HCT116 (cell line): ENCODE results near the gene MEOX1. TPM values are rescaled to one million over a fixed set of nuclear protein-coding genes. Genes with fewer than 3 reads are reported as not detected.

Source experiments
- ATAC-seq: fragments of 200-7000 bp; cut with Tn5 transposase; 2 replicates; pipeline ENCODE4 v1.9.1; 2020; ENCODE audit warnings: mild to moderate bottlenecking, moderate library complexity
- BruUV-seq: library from RNA; stranded (reverse); fragments of 400-500 nt; replicated peaks from 2 replicates; lab custom pipeline; 2021; lab: Mats Ljungman, UMichigan
- CTCF ChIA-PET: fragments of 300-600 bp; sonication (Branson Sonifier 250); formaldehyde crosslinking; loops from one replicate; lab custom pipeline; 2021; ENCODE audit warnings: antibody characterized with exemption; lab: Charles Lee
- POLR2A ChIA-PET: fragments of 300-600, 350-600 bp; sonication (Branson Sonifier 250); formaldehyde crosslinking; loops from one replicate; lab custom pipeline; 2021; ENCODE audit warnings: antibody characterized with exemption; lab: Charles Lee
- RAD21 ChIA-PET, 2 experiments: fragments of 300-600 bp; sonication (Branson Sonifier 250); formaldehyde crosslinking; loops; one replicate each; lab custom pipeline; 2023; ENCODE audit warnings: low total read pairs in 2 of 2; ENCODE audit not compliant: uncharacterized antibody in 2 of 2, unreplicated experiment in 2 of 2, low non-redundant PET in 1 of 2; lab: Charles Lee
- DNase-seq: peaks from one replicate; pipeline ENCODE4 v3.0.0-alpha.2; 2010; ENCODE audit warnings: low read depth, low spot score
- H2AFZ ChIP-seq: fragments of 200-600 bp; shearing (Covaris generic), sonication (generic); 2 replicates; pipeline ENCODE4 v1.6.1; 2017; ENCODE audit warnings: low read depth, mixed run types, mixed read lengths, antibody characterized with exemption, low read length; ENCODE audit not compliant: poor library complexity, severe bottlenecking
- H3K27ac ChIP-seq: 2 replicates; pipeline ENCODE4 v1.5.1; 2012; ENCODE audit warnings: low read depth, low read length
- H3K27me3 ChIP-seq: fragments of 200-600 bp; sonication (generic); 2 replicates; pipeline ENCODE4 v1.6.1; 2016; ENCODE audit warnings: mixed run types, low read length, mixed read lengths; ENCODE audit not compliant: insufficient read depth
- H3K36me3 ChIP-seq, 2 experiments: fragments of 200-500 bp in 1 of 2; fragments of 200-600 bp in 1 of 2; sonication (Bioruptor generic) in 1 of 2; sonication (generic) in 1 of 2; 2 replicates each; pipeline versions ENCODE4 v1.5.1 to v1.6.1; 2014 to 2016; ENCODE audit warnings: low read length in 2 of 2, inconsistent platforms in 1 of 2, mixed read lengths in 1 of 2, mixed run types in 1 of 2; ENCODE audit not compliant: insufficient read depth in 2 of 2, control insufficient read depth in 1 of 2
- H3K4me1 ChIP-seq, 2 experiments: fragments of 200-600 bp in 1 of 2; sonication (generic) in 1 of 2; 2 replicates each; pipeline versions ENCODE4 v1.5.1 to v1.6.1; 2012 to 2017; ENCODE audit warnings: low read length in 2 of 2, inconsistent platforms in 1 of 2, mild to moderate bottlenecking in 1 of 2, mixed read lengths in 1 of 2, mixed run types in 1 of 2, moderate library complexity in 1 of 2; ENCODE audit not compliant: insufficient read depth in 2 of 2, control insufficient read depth in 1 of 2
- H3K4me2 ChIP-seq: fragments of 200-600 bp; sonication (generic); 2 replicates; pipeline ENCODE4 v1.6.1; 2017; ENCODE audit warnings: mixed run types, low read length, mixed read lengths
- H3K4me3 ChIP-seq, 2 experiments: fragments of 200-600 bp in 1 of 2; sonication (generic) in 1 of 2; replicated peaks in 1 of 2; 2 replicates each; pipeline ENCODE4 v1.5.1; 2011 to 2016; ENCODE audit warnings: low read length in 2 of 2, control low read depth in 1 of 2, low read depth in 1 of 2, mild to moderate bottlenecking in 1 of 2, mixed read lengths in 1 of 2, mixed run types in 1 of 2
- H3K79me2 ChIP-seq: fragments of 200-600 bp; sonication (generic); 2 replicates; pipeline ENCODE4 v1.6.1; 2017; ENCODE audit warnings: mild to moderate bottlenecking, mixed run types, low read length, moderate library complexity, mixed read lengths; ENCODE audit not compliant: insufficient read depth
- H3K9ac ChIP-seq: fragments of 200-600 bp; sonication (generic); 2 replicates; pipeline ENCODE4 v1.6.1; 2016; ENCODE audit warnings: low read length, mixed read lengths
- H3K9me2 ChIP-seq: fragments of 200-600 bp; sonication (generic), shearing (Covaris generic); 2 replicates; pipeline ENCODE4 v1.6.1; 2017; ENCODE audit warnings: mixed run types, mild to moderate bottlenecking, moderate library complexity; ENCODE audit not compliant: insufficient read depth
- H3K9me3 ChIP-seq, 2 experiments: fragments of 200-500 bp in 1 of 2; fragments of 200-600 bp in 1 of 2; sonication (Bioruptor generic) in 1 of 2; sonication (generic) in 1 of 2; 2 replicates each; pipeline ENCODE4 v1.6.1; 2014 to 2017; ENCODE audit warnings: low read length in 2 of 2, mixed read lengths in 2 of 2, inconsistent platforms in 1 of 2, low read depth in 1 of 2, mild to moderate bottlenecking in 1 of 2, mixed run types in 1 of 2, moderate library complexity in 1 of 2; ENCODE audit not compliant: control insufficient read depth in 1 of 2, insufficient read depth in 1 of 2
- H4K20me1 ChIP-seq: fragments of 200-600 bp; sonication (generic), shearing (Covaris generic); 2 replicates; pipeline ENCODE4 v1.6.1; 2017; ENCODE audit warnings: mixed run types, mild to moderate bottlenecking, moderate library complexity; ENCODE audit not compliant: insufficient read depth
- CEBPB ChIP-seq: IDR thresholded peaks from 2 replicates; pipeline ENCODE4 v1.6.1; 2012; ENCODE audit warnings: low read depth
- EGR1 ChIP-seq: IDR thresholded peaks from 2 replicates; pipeline ENCODE4 v1.6.1; 2012; ENCODE audit warnings: low read depth
- ELF1 ChIP-seq: IDR thresholded peaks from 2 replicates; pipeline ENCODE4 v1.6.1; 2012; ENCODE audit warnings: low read depth, borderline replicate concordance
- EZH2 ChIP-seq: fragments of 200-600 bp; sonication (generic); IDR thresholded peaks from 2 replicates; pipeline ENCODE4 v1.6.1; 2017; ENCODE audit warnings: antibody characterized with exemption, mixed run types
- EZH2phosphoT487 ChIP-seq: fragments of 200-600 bp; IDR thresholded peaks from 2 replicates; pipeline ENCODE4 v1.6.1; 2018; ENCODE audit warnings: antibody characterized with exemption, borderline replicate concordance
- JUND ChIP-seq: IDR thresholded peaks from 2 replicates; pipeline ENCODE4 v1.6.1; 2012
- POLR2A ChIP-seq: IDR thresholded peaks from 2 replicates; pipeline ENCODE4 v1.7.0; 2011; ENCODE audit warnings: borderline replicate concordance; ENCODE audit not compliant: insufficient read depth, insufficient read length; ENCODE audit errors: extremely low read depth
- POLR2AphosphoS5 ChIP-seq: IDR thresholded peaks from 2 replicates; pipeline ENCODE4 v1.6.1; 2011; ENCODE audit warnings: mild to moderate bottlenecking, low read depth, low read length, moderate library complexity
- SIN3A ChIP-seq: IDR thresholded peaks from 2 replicates; pipeline ENCODE4 v1.6.1; 2012; ENCODE audit warnings: low read depth
- SP1 ChIP-seq: IDR thresholded peaks from 2 replicates; pipeline ENCODE4 v1.6.1; 2012; ENCODE audit warnings: low read depth
- YY1 ChIP-seq: IDR thresholded peaks from 2 replicates; pipeline ENCODE4 v1.6.1; 2011; ENCODE audit warnings: low read length, low read depth, moderate library complexity, mild to moderate bottlenecking; ENCODE audit not compliant: insufficient replicate concordance; ENCODE audit errors: extremely low read depth
- ZNF274 ChIP-seq: fragments of 200-500 bp; sonication (Bioruptor generic); IDR thresholded peaks from 2 replicates; pipeline ENCODE4 v1.6.1; 2014; ENCODE audit warnings: mild to moderate bottlenecking, low read depth, low read length, inconsistent platforms
- intact Hi-C: fragments of 100-400 bp; cut with micrococcal nuclease; formaldehyde crosslinking; loops from 2 replicates; pipeline ENCODE4 v1.10.0; 2022
- total RNA-seq: library from RNA; stranded (reverse); gene quantifications from one replicate; pipeline ENCODE4 v1.2.1, GENCODE V29; 2021; ENCODE audit not compliant: unreplicated experiment
- TF ChIP-seq, protein P1 (sequence below): IDR thresholded peaks from 2 replicates; pipeline ENCODE4 v1.6.1; 2011; ENCODE audit warnings: mild to moderate bottlenecking, low read length, moderate library complexity; ENCODE audit not compliant: insufficient replicate concordance; ENCODE audit errors: extremely low read depth
- TF ChIP-seq, protein P2 (sequence below): IDR thresholded peaks from 2 replicates; pipeline ENCODE4 v1.6.1; 2012
- TF ChIP-seq, protein P3 (sequence below): IDR thresholded peaks from 2 replicates; pipeline ENCODE4 v1.6.1; 2012

Gene MEOX1
- total RNA-seq, 1 experiment from 2014 or later: not detected

DNA sequence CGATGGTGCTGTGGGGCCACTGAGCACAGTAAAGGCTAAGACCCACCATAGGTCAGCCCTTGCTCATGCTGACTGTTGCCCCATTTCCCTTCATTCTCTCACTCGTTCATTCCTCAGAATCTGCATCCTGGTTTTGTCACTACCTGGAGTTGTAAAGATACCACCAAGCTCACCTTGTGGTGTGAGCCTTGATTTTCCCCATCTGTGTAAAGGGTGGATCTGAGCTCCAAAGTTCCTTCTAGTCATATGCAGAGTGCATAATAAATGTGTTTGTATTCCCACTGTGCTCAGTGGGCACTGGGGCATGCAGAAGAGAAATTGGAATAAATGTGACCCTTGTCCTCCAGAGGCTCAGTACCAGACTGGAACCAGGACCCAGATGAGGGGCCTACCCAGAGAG, 35.2 kb upstream of the MEOX1 start:
- POLR2A ChIA-PET: no interaction called here
- intact Hi-C loops: loop anchor here (10.0 kb wide), 1 partner anchor 148 kb away; the partner anchor contains the start of gene CD300LG

DNA sequence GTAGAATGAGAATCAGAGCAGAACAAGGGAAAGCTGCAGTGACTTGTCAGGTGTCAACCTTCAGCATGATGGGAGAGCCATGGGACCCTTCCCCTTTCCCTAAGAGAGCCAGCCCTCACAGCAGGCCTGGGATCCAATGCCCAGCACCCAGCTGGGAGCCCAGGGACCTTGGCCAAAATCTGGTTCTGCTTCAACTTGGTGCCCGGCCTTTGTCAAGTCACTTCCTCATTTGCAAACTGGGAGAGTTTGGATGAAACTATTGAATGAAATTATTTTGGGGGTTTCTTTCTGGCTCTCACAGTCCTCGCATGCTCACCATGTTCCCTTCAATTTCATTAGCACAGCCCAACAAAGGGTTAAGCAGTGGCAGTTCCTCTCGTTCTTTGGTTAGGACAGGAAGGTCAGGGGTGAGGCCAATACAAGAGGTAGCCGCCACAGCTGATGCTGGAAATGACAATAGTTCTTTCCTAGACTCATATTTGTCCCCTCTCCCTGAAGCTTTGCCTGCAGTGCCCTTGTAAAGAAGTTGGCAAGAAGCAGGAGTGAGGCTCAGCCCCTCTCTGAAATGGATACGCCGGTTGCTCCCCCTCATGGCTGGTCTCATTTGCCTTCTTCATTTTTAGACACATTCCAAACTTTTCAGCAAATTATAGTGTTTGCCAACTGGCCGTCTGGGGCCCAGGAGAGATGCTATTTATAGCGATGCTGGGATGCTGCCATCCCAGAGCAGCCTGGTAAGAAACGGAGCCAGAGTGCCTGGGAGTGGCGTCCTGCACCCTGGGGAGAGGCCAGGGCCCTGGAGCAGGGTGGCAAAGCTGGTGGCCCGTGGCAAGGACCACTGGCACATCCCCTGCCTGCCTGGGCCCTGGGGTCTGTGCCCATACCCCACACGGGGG, 34.5 kb upstream of the MEOX1 start:
- no peaks in the 10 kb centered on the region for H3K36me3 ChIP-seq
- no TSS peak for BruUV-seq
- no peak overlapping the region for H3K4me2 ChIP-seq
- no peak for DNase-seq
- H3K9me2 ChIP-seq: no peaks in the 10 kb centered on the region
- TF ChIP-seq CEBPB (no peak), JUND (no peak), EGR1 (no peak), POLR2A (no peak), SP1 (no peak), EZH2phosphoT487 (no peak), ELF1 (no peak), YY1 (no peak)
- TF ChIP-seq, protein P1, sequence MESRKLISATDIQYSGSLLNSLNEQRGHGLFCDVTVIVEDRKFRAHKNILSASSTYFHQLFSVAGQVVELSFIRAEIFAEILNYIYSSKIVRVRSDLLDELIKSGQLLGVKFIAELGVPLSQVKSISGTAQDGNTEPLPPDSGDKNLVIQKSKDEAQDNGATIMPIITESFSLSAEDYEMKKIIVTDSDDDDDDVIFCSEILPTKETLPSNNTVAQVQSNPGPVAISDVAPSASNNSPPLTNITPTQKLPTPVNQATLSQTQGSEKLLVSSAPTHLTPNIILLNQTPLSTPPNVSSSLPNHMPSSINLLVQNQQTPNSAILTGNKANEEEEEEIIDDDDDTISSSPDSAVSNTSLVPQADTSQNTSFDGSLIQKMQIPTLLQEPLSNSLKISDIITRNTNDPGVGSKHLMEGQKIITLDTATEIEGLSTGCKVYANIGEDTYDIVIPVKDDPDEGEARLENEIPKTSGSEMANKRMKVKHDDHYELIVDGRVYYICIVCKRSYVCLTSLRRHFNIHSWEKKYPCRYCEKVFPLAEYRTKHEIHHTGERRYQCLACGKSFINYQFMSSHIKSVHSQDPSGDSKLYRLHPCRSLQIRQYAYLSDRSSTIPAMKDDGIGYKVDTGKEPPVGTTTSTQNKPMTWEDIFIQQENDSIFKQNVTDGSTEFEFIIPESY: no peak
- TF ChIP-seq, protein P2, sequence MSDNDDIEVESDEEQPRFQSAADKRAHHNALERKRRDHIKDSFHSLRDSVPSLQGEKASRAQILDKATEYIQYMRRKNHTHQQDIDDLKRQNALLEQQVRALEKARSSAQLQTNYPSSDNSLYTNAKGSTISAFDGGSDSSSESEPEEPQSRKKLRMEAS: no peak
- TF ChIP-seq, protein P3, sequence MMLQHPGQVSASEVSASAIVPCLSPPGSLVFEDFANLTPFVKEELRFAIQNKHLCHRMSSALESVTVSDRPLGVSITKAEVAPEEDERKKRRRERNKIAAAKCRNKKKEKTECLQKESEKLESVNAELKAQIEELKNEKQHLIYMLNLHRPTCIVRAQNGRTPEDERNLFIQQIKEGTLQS: no peak
- ChIA-PET POLR2A (no interaction called here), CTCF (interaction anchor here (5.5 to 8.8 kb wide), 2 partner anchors 64 to 70 kb away, joined by 47 to 158 read pairs; partner anchors contain the start of gene SOST), RAD21 (interaction anchor here (0.6 to 1.3 kb wide), 2 partner anchors 63 to 64 kb away, joined by 4 to 5 read pairs; no protein-coding TSS in a partner anchor)
- H3K27me3 ChIP-seq: no peaks in the 10 kb centered on the region
- H3K4me3 ChIP-seq: no peak overlapping the region
- no peaks in the 10 kb centered on the region for H3K9me3 ChIP-seq
- H3K4me1 ChIP-seq: peaks cover 14 to 24% of the 10 kb centered on the region in 2 experiments
- ATAC-seq: no peak
- intact Hi-C loops: loop anchor here (10.0 kb wide), 1 partner anchor 149 kb away; the partner anchor contains the start of gene CD300LG
- H3K27ac ChIP-seq: no peak overlapping the region
- no peak overlapping the region for H3K9ac ChIP-seq
- H3K79me2 ChIP-seq: no peaks in the 10 kb centered on the region
- no peaks in the 10 kb centered on the region for H4K20me1 ChIP-seq
- H2AFZ ChIP-seq: no peak overlapping the region

More for the DNA sequence above, 35.2 kb upstream of the MEOX1 start:
- H2AFZ ChIP-seq: no peak overlapping the region
- ATAC-seq: no peak
- no peaks in the 10 kb centered on the region for H3K27me3 ChIP-seq
- TF ChIP-seq SP1 (no peak), ZNF274 (no peak), POLR2AphosphoS5 (no peak), SIN3A (no peak), EZH2 (no peak)
- no peak for DNase-seq
- H3K4me2 ChIP-seq: no peak overlapping the region
- H3K9me3 ChIP-seq: no peaks in the 10 kb centered on the region
- no TSS peak for BruUV-seq
- H3K79me2 ChIP-seq: no peaks in the 10 kb centered on the region
- H3K27ac ChIP-seq: no peak overlapping the region
- no peaks in the 10 kb centered on the region for H4K20me1 ChIP-seq
- H3K9ac ChIP-seq: no peak overlapping the region
- H3K9me2 ChIP-seq: no peaks in the 10 kb centered on the region
- ChIA-PET CTCF (interaction anchor here (8.8 kb wide), 1 partner anchor 64 kb away, joined by 158 read pairs; the partner anchor contains the start of gene SOST), RAD21 (interaction anchor here in 1 of 2 experiments (1.3 kb wide), 1 partner anchor 63 kb away, joined by 4 read pairs; no protein-coding TSS in a partner anchor)
- H3K4me1 ChIP-seq: peaks cover 14 to 28% of the 10 kb centered on the region in 2 experiments
- no peaks in the 10 kb centered on the region for H3K36me3 ChIP-seq
- no peak overlapping the region for H3K4me3 ChIP-seq
